ENCODE results near the gene ZBTB33. TPM values are rescaled to one million over a fixed set of nuclear protein-coding genes. Genes with fewer than 3 reads are reported as not detected.

Gene ZBTB33
- total RNA-seq, 1 experiment from 2014 or later: 17.2 TPM

DNA sequence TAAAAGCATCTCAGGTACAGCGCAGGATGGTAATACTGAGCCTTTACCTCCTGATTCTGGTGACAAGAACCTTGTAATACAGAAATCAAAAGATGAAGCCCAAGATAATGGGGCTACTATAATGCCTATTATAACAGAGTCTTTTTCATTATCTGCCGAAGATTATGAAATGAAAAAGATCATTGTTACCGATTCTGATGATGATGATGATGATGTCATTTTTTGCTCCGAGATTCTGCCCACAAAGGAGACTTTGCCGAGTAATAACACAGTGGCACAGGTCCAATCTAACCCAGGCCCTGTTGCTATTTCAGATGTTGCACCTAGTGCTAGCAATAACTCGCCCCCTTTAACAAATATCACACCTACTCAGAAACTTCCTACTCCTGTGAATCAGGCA, 3.2 kb downstream of the ZBTB33 start:
- no peaks in the 10 kb centered on the region for H3K9me3 Mint-ChIP-seq (ENCODE audit: unreplicated experiment)
- BruUV-seq (replicated peaks): no TSS peak
- no peaks in the 10 kb centered on the region for H3K9me3 ChIP-seq
- no peaks in the 10 kb centered on the region for H3K4me1 Mint-ChIP-seq (ENCODE audit: low read depth, unreplicated experiment)
- peaks cover 14% of the 10 kb centered on the region for H3K36me3 Mint-ChIP-seq (ENCODE audit: insufficient read depth, unreplicated experiment)
- no peak overlapping the region for H3K4me3 Mint-ChIP-seq (ENCODE audit: unreplicated experiment)
- H3K27ac Mint-ChIP-seq (ENCODE audit: unreplicated experiment): no peak overlapping the region
- no peak overlapping the region for H3K4me3 ChIP-seq (ENCODE audit: low read depth, low read length)
- no peaks in the 10 kb centered on the region for H3K27me3 Mint-ChIP-seq (ENCODE audit: insufficient read depth, unreplicated experiment)
- no peaks in the 10 kb centered on the region for H3K27me3 ChIP-seq (replicated peaks; ENCODE audit: control insufficient read depth, insufficient read depth, low read length)
- ChIA-PET POLR2A (no interaction called here), CTCF (no interaction called here)
- H3K4me1 ChIP-seq: no peaks in the 10 kb centered on the region
- intact Hi-C loops (cut with micrococcal nuclease; ENCODE audit: unreplicated experiment): loop anchor here (5.0 kb wide), 2 partner anchors 214 to 271 kb away; partner anchors contain the start of gene LAMP2
- DNase-seq: no peak
- TF ChIP-seq, protein P1, sequence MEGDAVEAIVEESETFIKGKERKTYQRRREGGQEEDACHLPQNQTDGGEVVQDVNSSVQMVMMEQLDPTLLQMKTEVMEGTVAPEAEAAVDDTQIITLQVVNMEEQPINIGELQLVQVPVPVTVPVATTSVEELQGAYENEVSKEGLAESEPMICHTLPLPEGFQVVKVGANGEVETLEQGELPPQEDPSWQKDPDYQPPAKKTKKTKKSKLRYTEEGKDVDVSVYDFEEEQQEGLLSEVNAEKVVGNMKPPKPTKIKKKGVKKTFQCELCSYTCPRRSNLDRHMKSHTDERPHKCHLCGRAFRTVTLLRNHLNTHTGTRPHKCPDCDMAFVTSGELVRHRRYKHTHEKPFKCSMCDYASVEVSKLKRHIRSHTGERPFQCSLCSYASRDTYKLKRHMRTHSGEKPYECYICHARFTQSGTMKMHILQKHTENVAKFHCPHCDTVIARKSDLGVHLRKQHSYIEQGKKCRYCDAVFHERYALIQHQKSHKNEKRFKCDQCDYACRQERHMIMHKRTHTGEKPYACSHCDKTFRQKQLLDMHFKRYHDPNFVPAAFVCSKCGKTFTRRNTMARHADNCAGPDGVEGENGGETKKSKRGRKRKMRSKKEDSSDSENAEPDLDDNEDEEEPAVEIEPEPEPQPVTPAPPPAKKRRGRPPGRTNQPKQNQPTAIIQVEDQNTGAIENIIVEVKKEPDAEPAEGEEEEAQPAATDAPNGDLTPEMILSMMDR (IDR thresholded peaks at IDR 0.05; ENCODE audit: insufficient read depth in 1 of 2, low read depth in 1 of 2, low read length in 1 of 2, severe bottlenecking in 1 of 2, unreplicated experiment in 1 of 2): no peak
- no peaks in the 10 kb centered on the region for H3K36me3 ChIP-seq (ENCODE audit: control insufficient read depth, insufficient read depth, low read length)

DNA sequence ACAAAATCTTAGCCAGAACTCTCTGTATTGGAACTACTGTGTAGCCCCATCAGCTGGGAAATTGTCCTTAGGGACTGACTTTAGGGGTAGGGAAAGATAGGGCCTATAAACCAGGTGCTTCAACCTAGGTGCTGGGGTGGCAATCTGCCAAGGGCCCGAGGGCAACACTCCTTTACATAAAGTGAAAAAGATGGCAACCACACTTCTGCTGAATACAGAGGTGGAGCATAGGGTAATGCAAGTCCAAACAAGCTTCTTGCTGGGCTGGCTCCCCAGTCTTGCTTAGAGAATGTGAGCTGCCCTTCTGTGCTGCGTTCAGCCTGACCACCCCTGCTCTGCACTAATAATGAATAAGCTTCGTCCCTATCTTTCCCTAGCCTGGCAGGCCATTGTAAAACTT, 9.8 kb downstream of the ZBTB33 start:
- Histone ChIP-seq H3K36me3 (ENCODE audit: control insufficient read depth, insufficient read depth, low read length) (no peaks in the 10 kb centered on the region), H3K9me3 (no peaks in the 10 kb centered on the region), H3K4me3 (ENCODE audit: low read depth, low read length) (no peak overlapping the region), H3K27me3 (replicated peaks; ENCODE audit: control insufficient read depth, insufficient read depth, low read length) (no peaks in the 10 kb centered on the region), H3K4me1 (no peaks in the 10 kb centered on the region)
- H3K4me1 Mint-ChIP-seq (ENCODE audit: low read depth, unreplicated experiment): no peaks in the 10 kb centered on the region
- ChIA-PET POLR2A (no interaction called here), CTCF (no interaction called here)
- no peaks in the 10 kb centered on the region for H3K9me3 Mint-ChIP-seq (ENCODE audit: unreplicated experiment)
- no peak overlapping the region for H3K27ac Mint-ChIP-seq (ENCODE audit: unreplicated experiment)
- no peaks in the 10 kb centered on the region for H3K36me3 Mint-ChIP-seq (ENCODE audit: insufficient read depth, unreplicated experiment)
- no peaks in the 10 kb centered on the region for H3K27me3 Mint-ChIP-seq (ENCODE audit: insufficient read depth, unreplicated experiment)
- BruUV-seq (replicated peaks): no TSS peak
- intact Hi-C loops (cut with micrococcal nuclease; ENCODE audit: unreplicated experiment): no loop called here
- TF ChIP-seq, protein P1 (IDR thresholded peaks at IDR 0.05; ENCODE audit: insufficient read depth in 1 of 2, low read depth in 1 of 2, low read length in 1 of 2, severe bottlenecking in 1 of 2, unreplicated experiment in 1 of 2): no peak
- DNase-seq: no peak
- H3K4me3 Mint-ChIP-seq (ENCODE audit: unreplicated experiment): no peak overlapping the region

DNA sequence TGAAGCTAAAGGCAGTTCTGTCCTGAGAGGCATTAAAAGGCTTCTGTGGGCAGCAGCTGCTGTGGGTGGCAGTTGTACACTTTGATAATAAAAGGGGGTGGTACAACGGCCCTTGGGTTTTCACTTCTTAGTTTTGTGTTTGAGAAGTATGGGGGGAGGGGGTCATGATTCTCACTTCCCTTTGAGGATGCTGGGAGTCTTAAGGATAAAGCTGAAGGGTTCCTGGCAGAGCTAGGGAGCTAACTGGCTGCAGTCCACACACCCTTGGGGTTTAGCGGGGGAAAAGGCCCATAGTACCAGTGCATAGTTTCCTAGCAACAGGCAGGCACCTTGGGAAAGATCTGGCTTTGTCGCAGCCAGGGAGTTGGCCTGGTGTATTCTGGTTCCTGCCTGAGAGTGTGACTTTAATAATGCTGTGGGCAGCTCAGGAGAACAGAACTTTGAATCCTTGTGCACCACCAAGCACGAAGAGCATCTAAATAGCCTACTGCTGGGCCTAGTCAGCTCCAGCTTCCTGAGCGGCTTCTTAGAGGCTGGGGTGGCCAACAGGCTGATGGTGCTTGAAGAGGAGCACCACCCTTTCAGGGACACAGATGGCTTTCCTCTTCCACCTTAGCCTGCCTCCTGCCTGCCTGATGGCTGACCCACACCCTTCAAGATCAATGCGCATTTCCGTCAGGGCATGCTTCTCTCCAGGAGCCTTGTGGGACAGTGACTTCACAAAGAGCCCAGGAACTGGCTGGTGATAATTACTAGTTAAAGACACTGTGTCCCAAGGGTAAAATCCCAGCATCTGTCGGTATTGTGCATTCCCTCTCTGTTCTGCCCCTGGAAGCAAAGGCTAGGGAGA, 12.5 kb downstream of the ZBTB33 start:
- BruUV-seq (replicated peaks): no TSS peak
- no peaks in the 10 kb centered on the region for H3K9me3 Mint-ChIP-seq (ENCODE audit: unreplicated experiment)
- intact Hi-C loops (cut with micrococcal nuclease; ENCODE audit: unreplicated experiment): no loop called here
- H3K27me3 Mint-ChIP-seq (ENCODE audit: insufficient read depth, unreplicated experiment): no peaks in the 10 kb centered on the region
- no peak overlapping the region for H3K4me3 Mint-ChIP-seq (ENCODE audit: unreplicated experiment)
- no peaks in the 10 kb centered on the region for H3K36me3 Mint-ChIP-seq (ENCODE audit: insufficient read depth, unreplicated experiment)
- H3K27ac Mint-ChIP-seq (ENCODE audit: unreplicated experiment): no peak overlapping the region
- ChIA-PET POLR2A (no interaction called here), CTCF (no interaction called here)
- TF ChIP-seq, protein P1 (IDR thresholded peaks at IDR 0.05; ENCODE audit: insufficient read depth in 1 of 2, low read depth in 1 of 2, low read length in 1 of 2, severe bottlenecking in 1 of 2, unreplicated experiment in 1 of 2): no peak
- no peaks in the 10 kb centered on the region for H3K4me1 Mint-ChIP-seq (ENCODE audit: low read depth, unreplicated experiment)
- H3K36me3 ChIP-seq (ENCODE audit: control insufficient read depth, insufficient read depth, low read length): no peaks in the 10 kb centered on the region
- H3K4me3 ChIP-seq (ENCODE audit: low read depth, low read length): no peak overlapping the region
- H3K9me3 ChIP-seq: no peaks in the 10 kb centered on the region
- H3K4me1 ChIP-seq: no peaks in the 10 kb centered on the region
- H3K27me3 ChIP-seq (replicated peaks; ENCODE audit: control insufficient read depth, insufficient read depth, low read length): no peaks in the 10 kb centered on the region
- DNase-seq: no peak
